HG02973 (cell line): ENCODE measurements around the gene APCDD1L.
"Not testable (repeated sequence)": the region's sequence is repeated elsewhere in the genome, so short reads cannot be mapped to it uniquely, and the experiment has no call there.

Experiments
- ATAC-seq: cut with Tn5 transposase; IDR thresholded peaks from one replicate; pipeline ENCODE4 v1.9.1; 2021; ENCODE audit warnings: moderate library complexity; ENCODE audit not compliant: unreplicated experiment

APCDD1L gene

GRCh38 chr20:58418949-58419748 is 96.0 kb downstream of the APCDD1L start:
- no peak for ATAC-seq

DNA sequence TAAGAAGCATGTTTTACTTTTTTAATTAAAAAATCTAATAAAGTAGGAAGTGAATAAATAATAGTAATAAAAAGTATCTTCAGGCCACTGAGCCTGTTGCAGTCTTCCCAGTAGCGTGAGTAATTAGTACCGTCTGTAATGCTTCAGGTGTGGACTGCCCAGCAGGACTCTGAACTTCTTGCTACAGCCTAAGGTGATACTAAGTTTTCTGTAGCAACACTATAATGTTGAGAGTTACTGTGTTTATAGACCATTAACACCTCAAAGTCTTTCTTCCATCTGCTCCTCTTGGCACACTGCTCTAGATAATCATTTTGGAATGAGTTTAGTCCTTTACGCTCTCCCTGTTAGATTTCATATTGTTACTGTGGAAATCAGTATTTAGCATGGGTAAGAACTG is 97.8 kb downstream of the APCDD1L start:
- no peak for ATAC-seq

- ATAC-seq: no peak
Measured at GRCh38 chr20:58416835-58417234, 98.4 kb downstream of the APCDD1L start.

- ATAC-seq: no peak
Measured at GRCh38 chr20:58416057-58416456, 99.1 kb downstream of the APCDD1L start.

DNA sequence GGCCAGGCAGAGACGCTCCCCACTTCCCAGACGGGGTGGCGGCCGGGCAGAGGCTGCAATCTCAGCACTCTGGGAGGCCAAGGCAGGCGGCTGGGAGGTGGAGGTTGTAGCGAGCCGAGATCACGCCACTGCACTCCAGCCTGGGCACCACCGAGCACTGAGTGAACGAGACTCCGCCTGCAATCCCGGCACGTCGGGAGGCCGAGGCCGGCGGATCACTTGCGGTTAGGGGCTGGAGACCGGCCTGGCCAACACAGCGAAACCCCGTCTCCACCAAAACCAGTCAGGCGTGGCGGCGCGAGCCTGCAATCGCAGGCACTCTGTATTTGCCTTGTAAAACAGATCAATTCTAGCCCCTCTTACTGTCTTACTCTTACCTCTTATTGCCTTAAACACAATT is 100.4 kb downstream of the APCDD1L start:
- not testable (repeated sequence) for ATAC-seq

DNA sequence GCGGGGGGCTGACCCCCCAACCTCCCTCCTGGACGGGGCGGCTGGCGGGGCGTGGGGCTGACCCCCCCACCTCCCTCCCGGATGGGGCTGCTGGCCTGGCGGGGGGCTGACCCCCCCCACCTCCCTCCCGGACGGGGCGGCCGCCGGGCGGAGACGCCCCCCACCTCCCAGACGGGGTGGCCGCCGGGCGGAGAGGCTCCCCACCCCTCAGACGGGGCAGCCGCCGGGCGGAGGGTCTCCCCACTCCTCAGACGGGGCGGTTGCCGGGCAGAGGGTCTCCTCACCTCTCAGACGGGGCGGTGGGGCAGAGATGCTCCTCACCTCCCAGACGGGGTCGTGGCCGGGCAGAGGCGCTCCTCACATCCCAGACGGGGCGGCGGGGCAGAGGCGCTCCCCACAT is 101.0 kb downstream of the APCDD1L start:
- not testable (repeated sequence) for ATAC-seq
